HG03442 (cell line): ENCODE results near the gene HMSD.

Source experiments
- ATAC-seq: cut with Tn5 transposase; IDR thresholded peaks from one replicate; pipeline ENCODE4 v1.9.1; 2021; ENCODE audit warnings: mild to moderate bottlenecking, moderate library complexity; ENCODE audit not compliant: unreplicated experiment

Gene HMSD

GRCh38 chr18:63987743-63988142, 38.6 kb downstream of the HMSD start:
- no peak for ATAC-seq

- ATAC-seq, result no peak
Observed at GRCh38 chr18:63992751-63993150, 43.6 kb downstream of the HMSD start.

DNA sequence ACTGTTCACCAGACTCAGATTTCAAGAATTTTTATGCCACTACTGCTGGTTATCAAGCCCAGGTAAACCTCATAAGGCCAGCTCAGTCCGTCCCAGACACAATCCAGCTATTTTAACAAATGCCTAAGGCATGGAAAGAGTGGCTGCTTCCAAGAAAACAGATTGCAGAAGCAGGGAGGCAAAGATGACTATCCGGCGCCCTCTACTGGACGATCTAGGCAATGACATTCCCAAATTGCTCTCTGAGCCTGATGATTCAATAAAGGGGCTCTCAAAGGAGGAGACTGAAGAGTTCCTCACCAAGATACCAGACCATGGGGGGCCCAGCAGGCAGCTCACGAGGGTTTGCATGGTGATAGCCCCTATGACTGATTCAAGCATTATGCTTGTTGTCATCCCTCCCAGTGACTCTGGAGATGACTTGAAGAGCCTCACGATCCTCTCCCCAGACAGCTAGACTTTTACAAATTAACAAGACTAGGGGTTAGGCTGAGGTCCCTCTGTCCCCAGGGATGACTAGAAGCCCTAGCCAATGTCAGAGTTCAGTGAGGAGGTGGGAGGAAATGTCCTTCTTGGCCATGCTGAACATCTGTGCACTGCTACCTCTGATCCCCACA, 45.8 kb downstream of the HMSD start:
- no peak for ATAC-seq

- no peak for ATAC-seq
Observed at GRCh38 chr18:63997041-63997440, 47.9 kb downstream of the HMSD start.

- no peak for ATAC-seq
Observed at GRCh38 chr18:63997606-63998005, 48.5 kb downstream of the HMSD start.

GRCh38 chr18:63999871-64000270, 50.8 kb downstream of the HMSD start:
- no peak for ATAC-seq

DNA sequence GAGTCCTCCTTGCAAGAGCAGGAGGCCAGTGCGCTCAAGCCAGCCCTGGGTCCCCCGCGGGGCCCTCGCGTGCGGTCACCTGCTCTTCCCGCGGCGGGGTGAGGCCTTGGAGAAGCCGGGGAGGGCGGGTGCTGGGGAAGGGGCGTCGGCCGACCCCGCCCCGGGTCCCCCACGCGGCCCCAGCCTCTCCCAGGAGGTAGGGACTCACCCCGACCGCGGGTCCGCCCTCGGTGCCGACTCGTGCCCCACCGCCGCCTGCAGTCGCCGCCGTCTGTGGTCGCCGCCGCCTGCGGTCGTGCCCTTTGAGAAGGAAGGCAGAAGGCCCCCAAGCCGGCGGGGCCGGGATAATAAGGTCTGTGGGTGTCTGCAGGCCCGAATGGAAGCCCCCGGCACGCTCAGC, 53.5 kb downstream of the HMSD start:
- ATAC-seq, result no peak

DNA sequence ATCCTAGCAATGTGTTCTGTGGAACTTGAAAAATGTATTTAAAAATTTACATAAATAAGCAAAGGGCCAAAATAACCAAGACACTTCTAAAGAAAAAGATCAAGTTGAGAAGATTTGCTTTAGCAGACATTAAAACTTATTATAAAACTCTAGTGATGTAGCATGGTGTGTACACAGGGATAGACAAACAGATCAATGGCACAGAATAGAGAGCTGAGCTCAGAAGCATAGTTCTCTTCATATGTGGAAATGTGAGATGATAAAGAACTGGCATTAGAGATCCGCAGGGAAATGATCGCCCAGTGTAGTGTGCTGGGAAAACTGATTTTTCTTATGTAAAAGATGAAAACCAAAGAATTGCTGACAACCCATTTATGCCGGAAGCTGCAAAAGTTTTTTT, 60.2 kb downstream of the HMSD start:
- no peak for ATAC-seq
